Suprapubic skin (tissue), 3 donors: Measurements from ENCODE around the gene PPP6R3.

Experiments used
- CTCF ChIP-seq, 2 donors: fragments of 200-600 bp in 1 of 2; fragments of 450-650 bp in 1 of 2; sonication (generic) in 1 of 2; IDR thresholded peaks; one replicate each; pipeline ENCODE4 v1.5.1; 2016 to 2019; ENCODE audit warnings: antibody characterized with exemption in 2 of 2, mild to moderate bottlenecking in 1 of 2, moderate library complexity in 1 of 2
- EP300 ChIP-seq: sonication (generic); formaldehyde crosslinking; IDR thresholded peaks from one replicate; pipeline ENCODE4 v1.6.1; 2017; ENCODE audit warnings: antibody characterized with exemption
- POLR2A ChIP-seq, 2 donors: fragments of 450-650 bp; IDR thresholded peaks; one replicate each; pipeline ENCODE4 v1.6.1; 2017; ENCODE audit warnings: antibody characterized with exemption in 2 of 2, mild to moderate bottlenecking in 2 of 2, moderate library complexity in 2 of 2

GRCh38 chr11:68513930-68514487, 53.5 kb downstream of the PPP6R3 start:
- no peak for TF ChIP-seq CTCF (IDR thresholded peaks at IDR 0.05)
- TF ChIP-seq POLR2A (IDR thresholded peaks at IDR 0.05) = no peak
- TF ChIP-seq EP300 = no peak
